NCI-H2196 treated with DMSO at 0.1 percent for 48 hours (cell line): ENCODE measurements around the gene OR6N2.

Experiments
- DNase-seq: peaks from one replicate; lab custom pipeline; 2025; ENCODE audit not compliant: unreplicated experiment; lab: John Stamatoyannopoulos, UW

Gene OR6N2

DNA sequence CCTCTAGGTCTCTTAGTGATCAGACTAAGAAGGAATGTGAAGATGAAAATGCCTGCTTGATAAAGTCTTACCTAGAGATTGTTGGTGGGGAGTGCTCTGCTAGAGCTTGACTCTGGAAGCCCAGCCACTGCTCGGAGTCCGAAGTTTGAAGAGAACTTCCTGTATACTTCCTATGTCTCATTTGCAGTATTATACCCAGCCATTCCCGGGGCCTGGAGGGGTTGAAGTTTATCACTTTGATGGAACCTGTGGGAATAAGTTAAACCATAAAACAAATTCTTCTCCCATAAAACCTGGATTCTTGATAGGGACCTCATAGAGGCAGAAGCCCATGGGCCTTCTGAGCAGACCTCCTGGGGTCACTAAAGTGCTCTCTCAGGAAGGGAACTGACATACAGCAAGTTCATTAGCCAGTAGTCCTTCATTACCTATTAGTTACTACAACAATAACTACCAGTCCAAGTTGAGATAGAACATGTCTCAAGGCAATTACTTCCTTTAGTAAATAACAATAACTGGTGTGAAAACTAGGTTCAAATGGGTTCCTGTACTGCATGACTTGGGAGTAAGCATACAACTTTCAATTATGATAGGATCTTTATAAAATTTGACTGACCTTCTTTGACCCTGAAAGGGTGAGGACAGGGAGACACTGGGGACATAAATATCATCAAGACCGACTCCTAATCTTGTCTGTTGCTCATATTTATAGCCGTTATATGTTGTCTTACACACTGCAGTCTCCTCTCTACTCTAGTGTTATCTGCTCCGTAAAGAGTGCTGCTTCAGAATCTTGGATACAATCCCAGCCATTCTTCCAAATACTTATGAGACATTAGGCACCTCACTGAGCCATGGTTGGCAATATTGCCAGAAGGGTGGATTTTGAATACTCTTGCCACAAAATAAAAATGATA is 8.8 kb downstream of the OR6N2 start, which contains the start of gene OR6N1:
OR6N1 (minus strand) TSS at position 246 of the 917 bp plus-strand sequence. CDS start 5,513 bp downstream, outside the sequence.
- no peak for DNase-seq

DNA sequence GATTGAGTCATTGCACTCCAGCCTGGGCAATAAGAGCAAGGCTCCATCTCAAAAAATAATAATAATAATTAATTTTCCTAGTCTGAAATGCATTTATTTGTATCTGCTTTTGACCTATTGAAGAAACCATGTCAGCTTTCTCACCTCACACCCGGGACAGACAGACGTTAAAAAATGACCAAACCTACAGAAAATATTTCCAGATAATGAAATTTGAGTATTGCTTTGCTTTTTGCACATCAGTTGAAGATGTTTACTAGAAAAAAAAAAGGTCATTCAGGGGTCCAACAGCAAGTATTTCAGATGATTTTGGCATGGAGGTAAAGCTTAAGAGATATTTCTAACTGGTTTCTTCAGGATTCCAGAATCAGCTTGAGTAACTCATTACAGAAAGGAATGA is 26.6 kb downstream of the OR6N2 start, which contains the start of gene OR6K6:
OR6K6 (plus strand) TSS at position 301 of the 400 bp plus-strand sequence. CDS start 168 bp downstream, outside the sequence.
- no peak for DNase-seq

DNA sequence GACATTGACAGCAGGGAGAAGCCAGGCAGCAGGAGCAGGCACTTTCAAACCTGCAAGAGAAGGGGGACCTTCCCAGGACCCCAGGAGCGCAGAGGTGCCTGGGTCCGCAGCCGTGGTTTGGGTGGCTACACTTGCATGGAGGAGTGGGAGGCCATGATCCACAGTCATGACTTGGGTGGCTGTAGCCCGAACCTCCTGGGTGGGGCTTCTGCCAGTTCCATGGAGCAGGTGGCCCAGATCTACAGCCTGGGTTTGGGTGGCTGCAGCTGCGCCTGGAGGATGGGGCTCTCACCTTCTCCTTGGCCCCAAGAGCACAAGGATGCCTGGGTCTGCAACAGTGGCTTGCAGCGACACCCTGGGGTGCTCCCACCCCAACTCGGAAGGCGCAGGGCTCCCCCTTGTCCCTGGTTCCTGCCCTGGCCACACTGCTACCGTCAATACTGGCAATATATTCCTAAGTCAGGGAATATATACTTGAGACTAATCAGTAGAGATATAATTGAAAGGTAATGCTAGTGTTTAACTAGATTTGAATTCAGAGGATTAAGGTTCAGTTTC is 28.8 kb downstream of the OR6N2 start:
- DNase-seq, result no peak

DNA sequence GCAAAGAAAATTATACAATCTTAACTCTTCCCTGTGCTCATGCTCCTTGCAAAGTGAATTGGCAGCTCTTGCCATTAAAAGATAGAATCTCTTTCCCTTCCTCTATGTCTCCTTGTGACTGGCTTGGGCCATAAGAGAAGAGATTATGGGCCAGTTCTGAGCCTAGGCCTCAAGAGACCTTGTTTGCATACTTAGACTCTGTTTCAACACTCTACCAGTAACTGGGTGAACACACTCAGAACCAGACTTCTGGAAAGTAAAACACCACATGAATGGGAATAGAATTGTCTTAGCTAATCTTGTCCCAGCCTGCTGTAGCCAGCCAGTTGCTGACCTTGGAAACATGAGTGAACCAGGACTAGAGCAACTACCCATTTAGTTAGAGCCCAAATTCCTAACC is 45.2 kb downstream of the OR6N2 start:
- DNase-seq, result no peak

DNA sequence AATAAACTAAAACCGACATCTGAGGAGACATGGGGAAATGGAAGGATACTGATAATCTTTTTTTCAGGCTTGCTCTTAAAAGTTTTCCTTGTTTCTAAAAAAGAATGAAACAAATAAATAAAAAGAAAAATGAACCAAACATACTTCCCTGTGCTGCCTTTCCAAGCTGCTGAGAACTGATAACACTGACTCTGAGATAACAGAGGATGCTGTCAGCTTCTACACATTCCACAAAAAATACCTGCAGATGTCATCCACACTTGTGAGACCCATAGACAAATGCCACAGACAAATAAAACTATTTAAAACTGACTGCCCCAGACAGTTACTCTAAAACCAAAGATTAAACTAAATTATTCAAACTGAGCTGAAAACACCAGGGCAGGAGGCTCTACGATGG is 48.5 kb downstream of the OR6N2 start:
- DNase-seq, result no peak

DNA sequence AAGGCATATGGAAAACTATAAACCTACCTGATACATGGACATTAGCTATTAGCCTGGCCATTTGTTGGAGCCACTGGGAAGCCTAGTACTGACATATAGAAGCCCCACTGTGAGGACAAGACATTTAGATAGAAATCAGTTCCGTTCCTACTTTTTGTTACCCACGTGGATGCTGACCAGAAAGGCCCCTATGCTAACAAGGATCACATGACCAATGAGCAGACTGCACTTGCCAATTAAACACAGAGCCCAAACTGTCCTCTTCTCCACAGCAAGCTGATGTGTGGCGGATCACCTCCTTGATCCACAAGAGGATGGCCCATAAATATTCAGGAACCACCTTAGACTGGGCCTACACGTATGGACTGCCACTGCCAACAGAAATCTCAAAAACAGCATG is 49.3 kb downstream of the OR6N2 start:
- no peak for DNase-seq

DNA sequence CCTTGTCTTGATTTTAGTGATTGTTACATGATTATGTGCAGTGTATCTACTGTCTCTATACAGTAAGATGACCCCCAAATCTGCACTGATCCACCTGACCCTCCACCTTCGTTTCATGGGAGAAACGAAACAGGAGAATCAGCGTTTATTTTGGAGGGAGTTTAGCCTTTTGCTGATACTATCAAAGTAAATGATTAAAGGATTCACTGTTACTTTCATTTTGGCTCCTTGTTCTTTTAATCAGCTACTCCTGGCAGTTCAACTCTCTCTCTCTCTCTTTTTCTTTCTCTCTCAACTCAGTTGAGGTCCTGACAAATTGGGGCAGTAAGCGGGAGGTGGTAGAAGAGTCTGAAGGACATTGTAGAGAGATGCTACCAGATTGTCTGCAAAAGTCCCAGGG is 50.6 kb downstream of the OR6N2 start:
- no peak for DNase-seq

DNA sequence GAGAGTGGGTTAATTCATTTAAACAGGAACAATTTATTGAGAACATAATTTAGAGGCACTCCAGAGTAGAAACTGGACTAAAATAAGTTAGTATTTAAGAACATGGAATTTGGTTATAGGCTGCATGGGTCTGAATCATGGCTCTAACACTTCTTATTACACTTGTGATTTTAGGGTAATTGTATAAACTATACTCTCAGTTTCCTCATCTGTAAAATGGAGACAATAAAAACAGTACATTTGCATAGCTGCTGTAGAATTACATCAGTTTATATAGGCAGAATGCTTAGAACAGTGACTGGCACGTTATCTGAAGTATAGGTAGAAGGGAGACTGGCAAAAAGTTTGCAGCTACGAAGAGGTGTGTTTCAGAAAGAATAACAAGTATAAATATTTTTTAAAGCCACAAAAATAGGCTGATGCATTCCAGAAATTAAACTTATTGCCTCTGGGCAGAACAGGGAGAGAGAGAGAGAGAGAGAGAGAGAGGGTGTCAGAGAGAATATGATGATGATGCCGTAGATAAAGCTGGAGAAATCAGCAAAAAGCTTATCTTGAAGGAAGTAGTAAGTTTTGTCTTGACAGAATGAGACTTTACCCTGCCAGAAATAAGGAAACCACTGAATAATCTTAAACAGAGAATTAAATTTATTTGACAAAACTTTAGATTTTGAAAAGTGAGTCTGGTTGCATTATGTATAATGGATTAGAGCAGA is 52.3 kb downstream of the OR6N2 start:
- no peak for DNase-seq

DNA sequence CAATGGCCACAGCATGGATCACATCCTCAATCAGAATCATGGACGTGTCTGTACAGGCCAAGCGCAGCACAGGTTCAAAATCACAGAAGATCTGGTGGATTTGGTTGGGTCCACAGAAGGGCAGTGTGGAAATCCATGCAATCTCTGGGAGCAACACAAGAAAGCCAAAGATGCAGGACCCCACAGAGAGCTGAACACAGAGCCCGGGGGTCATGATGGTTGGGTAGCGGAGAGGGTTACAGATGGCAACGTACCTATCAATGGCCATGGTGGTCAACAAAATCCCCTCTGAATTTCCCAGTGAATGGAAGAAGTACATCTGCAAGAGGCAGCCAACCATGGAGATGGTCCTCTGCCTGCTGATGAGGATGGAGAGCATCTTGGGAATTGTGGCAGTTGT is 56.6 kb downstream of the OR6N2 start:
- no peak for DNase-seq
